Muscle of back (tissue), 10 donors: ENCODE results near the gene LARP7. TPM values are rescaled to one million over a fixed set of nuclear protein-coding genes. Genes with fewer than 3 reads are reported as not detected.

Experiments used
- polyA plus RNA-seq, 10 donors: library from polyadenylated mRNA; unstranded; fragments of 120-200 nt; gene quantifications; one replicate each; pipeline ENCODE4 v1.2.1, GENCODE V29; 2013; ENCODE audit not compliant: insufficient read length in 10 of 10

The LARP7 gene
- polyA plus RNA-seq, 10 donors, result 45.2 to 68.2 (median 54.8) TPM

Other genes starting within 250 kb of the LARP7 start
- gene NEUROG2, start 121.0 kb upstream of the LARP7 start, polyA plus RNA-seq, result under 1 TPM in 1 of 10 donors, not detected in 9; 0.09 TPM
- gene ZGRF1, start 234 bp upstream of the LARP7 start, polyA plus RNA-seq, result 10 to 100 TPM in 5 of 10 donors, 1 to 10 TPM in 5; 5.5 to 16.0 (median 10.2) TPM